22Rv1 (cell line): ENCODE data around the gene CACYBP.
A peak's percentile ranks its signal among the peaks of the same experiment; 100 is the strongest.

Experiments used
- H3K27ac ChIP-seq: fragments of 450-650 bp; 2 replicates; pipeline ENCODE4 v1.5.1; 2017
- CTCF ChIP-seq: fragments of 450-650 bp; IDR thresholded peaks from 2 replicates; pipeline ENCODE4 v1.5.1; 2017; ENCODE audit warnings: mild to moderate bottlenecking
- ZFX ChIP-seq: fragments of 450-650 bp; IDR thresholded peaks from 2 replicates; pipeline ENCODE4 v1.6.1; 2017; ENCODE audit warnings: antibody characterized with exemption, borderline replicate concordance

CACYBP gene

GRCh38 chr1:174958396-174958795 lies 41.4 kb upstream of the CACYBP start:
- H3K27ac ChIP-seq, result no peak overlapping the region
- TF ChIP-seq CTCF, result no peak
- no peak for TF ChIP-seq ZFX

- TF ChIP-seq CTCF (no peak), ZFX (no peak)
Measured at GRCh38 chr1:174960362-174960761, 39.4 kb upstream of the CACYBP start.

GRCh38 chr1:174963529-174964125 lies 36.1 kb upstream of the CACYBP start:
- TF ChIP-seq ZFX (no peak), CTCF (no peak)
- no peak overlapping the region for H3K27ac ChIP-seq

More at GRCh38 chr1:174960362-174960761, 39.4 kb upstream of the CACYBP start:
- no peak overlapping the region for H3K27ac ChIP-seq

- H3K27ac ChIP-seq, result peak overlapping the region; percentile 1; the same call in 1 of the 2 replicates
- TF ChIP-seq CTCF, result no peak
- TF ChIP-seq ZFX, result no peak
Measured at GRCh38 chr1:174964261-174964971, 35.3 kb upstream of the CACYBP start.

GRCh38 chr1:174964972-174965361 lies 34.8 kb upstream of the CACYBP start:
- TF ChIP-seq ZFX (no peak), CTCF (no peak)
- H3K27ac ChIP-seq, result peak overlapping the region; percentile 1; the same call in 1 of the 2 replicates

GRCh38 chr1:174965362-174966007 lies 34.3 kb upstream of the CACYBP start:
- H3K27ac ChIP-seq, result peak overlapping the region; percentile 1; the same call in 1 of the 2 replicates
- TF ChIP-seq ZFX (no peak), CTCF (no peak)

GRCh38 chr1:174966008-174966572 lies 33.7 kb upstream of the CACYBP start:
- TF ChIP-seq CTCF, result no peak
- no peak for TF ChIP-seq ZFX
- H3K27ac ChIP-seq, result no peak overlapping the region
